Epidermal melanocyte (primary cell): ENCODE data around the gene RPS6KA4.

ENCODE experiments used
- DNase-seq: peaks from one replicate; pipeline ENCODE4 v3.0.0; 2011; ENCODE audit warnings: low spot score; ENCODE audit not compliant: insufficient read length

RPS6KA4 gene

DNA sequence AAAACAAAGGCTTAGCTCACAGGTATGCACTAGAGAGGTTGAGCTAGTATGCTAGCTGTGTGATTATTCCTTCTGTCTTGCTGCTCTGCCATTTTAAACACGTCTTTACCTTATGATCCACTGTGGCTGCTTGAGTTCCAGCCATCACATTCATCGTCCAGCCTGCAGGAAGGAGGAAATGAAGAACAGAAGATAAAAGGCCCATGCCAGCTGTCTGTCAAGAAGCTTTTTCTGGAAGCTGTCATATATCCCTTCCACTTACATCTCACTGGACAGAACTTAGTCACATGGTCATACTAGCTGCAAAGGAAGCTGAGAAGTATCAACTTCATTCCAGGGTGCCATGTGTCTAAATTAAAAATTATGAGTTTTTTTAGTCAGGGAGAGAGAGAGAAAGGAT, 31.6 kb upstream of the RPS6KA4 start:
- DNase-seq: no peak

DNA sequence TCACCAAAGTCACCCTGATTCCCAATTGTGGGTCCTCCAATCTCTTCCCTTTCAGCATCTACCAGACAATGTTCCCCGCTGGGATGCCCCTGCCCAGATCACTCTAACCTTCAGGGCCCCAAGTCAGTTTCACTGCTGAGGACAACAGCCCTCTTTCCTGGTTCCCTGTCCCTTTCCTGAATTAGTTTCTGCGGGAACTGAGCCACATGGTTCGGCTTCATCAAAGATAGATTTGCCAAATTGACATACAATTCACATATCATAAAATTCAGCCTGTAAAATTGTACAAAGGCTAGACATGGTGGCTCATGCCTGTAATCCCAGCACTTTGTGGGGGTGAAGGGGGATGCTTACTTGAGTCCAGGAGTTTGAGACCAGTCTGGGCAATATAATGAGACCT, 31.0 kb upstream of the RPS6KA4 start:
- DNase-seq: no peak

DNA sequence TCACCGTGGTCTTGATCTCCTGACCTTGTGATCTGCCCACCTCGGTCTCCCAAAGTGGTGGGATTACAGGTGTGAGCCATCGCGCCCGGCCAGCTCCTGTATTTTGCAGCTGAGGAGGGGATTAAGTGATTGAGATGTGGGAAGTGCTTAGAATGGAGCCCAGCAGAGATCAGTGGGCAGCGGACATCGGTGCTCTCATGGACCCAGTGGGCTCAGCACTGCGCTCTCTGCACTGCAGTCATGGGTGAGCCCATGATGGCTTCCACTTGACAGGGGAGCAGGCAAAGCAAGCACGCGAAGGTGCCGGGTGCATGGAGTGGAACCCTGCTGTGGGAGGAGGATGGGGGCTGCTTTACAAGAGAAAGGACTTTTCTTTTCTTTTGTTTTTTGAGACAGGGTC, 28.1 kb upstream of the RPS6KA4 start:
- no peak for DNase-seq

DNA sequence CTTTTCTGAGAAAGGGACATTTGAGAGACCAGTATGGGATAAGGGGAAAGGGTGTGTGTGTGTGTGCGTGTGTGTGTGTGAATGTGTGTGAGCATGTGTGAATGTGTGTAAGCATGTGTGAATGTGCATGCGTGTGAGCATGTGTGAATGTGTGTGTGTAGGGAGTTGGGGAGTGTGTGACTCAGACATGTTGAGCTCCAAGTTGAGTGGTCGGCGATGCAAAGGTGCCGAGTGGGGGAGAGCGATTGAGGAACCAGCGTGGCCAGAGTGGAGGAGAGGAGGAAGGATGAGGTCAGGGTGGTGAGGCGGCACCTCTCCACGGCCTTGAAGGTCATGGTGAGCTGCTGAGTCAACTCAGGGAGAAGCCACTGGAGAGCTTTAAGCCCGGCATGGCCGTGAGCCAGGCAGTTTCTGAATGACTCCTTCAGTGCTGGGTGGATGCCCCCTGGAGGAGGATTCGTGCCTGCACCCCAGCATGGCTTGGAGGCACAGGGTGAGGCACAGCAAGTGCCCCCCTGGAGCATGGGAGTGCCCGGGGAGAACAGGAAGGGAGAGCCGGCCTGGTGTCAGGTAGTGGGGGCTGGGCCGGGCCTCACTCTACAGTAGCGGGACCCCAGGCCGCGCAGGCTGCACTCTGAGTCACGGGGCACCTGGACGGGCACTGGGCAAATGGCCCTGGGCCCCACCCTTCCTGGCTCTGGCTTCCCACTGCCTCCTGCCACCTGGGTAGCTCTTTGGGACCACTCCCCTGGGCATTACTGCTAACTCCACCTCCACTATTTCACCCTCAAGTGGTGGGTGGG, 27.2 kb upstream of the RPS6KA4 start:
- DNase-seq: no peak

DNA sequence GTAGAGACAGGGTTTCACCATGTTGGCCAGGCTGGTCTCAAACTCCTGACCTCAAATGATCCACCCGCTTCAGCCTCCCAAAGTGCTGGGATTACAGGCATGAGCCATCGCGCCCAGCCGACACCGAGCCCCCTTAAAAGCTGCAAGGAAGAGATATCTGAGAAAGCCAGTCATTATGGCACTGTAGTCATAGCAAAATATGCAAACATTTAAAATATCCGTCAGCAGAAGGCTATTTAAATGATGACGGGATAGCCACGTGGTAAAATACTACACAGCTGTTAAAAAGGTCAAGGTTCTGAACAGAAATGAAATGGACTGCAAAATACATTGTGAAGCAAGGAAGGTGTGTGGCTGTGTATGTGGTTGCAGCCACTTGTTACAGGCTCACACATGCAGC, 25.4 kb upstream of the RPS6KA4 start:
- DNase-seq: no peak

DNA sequence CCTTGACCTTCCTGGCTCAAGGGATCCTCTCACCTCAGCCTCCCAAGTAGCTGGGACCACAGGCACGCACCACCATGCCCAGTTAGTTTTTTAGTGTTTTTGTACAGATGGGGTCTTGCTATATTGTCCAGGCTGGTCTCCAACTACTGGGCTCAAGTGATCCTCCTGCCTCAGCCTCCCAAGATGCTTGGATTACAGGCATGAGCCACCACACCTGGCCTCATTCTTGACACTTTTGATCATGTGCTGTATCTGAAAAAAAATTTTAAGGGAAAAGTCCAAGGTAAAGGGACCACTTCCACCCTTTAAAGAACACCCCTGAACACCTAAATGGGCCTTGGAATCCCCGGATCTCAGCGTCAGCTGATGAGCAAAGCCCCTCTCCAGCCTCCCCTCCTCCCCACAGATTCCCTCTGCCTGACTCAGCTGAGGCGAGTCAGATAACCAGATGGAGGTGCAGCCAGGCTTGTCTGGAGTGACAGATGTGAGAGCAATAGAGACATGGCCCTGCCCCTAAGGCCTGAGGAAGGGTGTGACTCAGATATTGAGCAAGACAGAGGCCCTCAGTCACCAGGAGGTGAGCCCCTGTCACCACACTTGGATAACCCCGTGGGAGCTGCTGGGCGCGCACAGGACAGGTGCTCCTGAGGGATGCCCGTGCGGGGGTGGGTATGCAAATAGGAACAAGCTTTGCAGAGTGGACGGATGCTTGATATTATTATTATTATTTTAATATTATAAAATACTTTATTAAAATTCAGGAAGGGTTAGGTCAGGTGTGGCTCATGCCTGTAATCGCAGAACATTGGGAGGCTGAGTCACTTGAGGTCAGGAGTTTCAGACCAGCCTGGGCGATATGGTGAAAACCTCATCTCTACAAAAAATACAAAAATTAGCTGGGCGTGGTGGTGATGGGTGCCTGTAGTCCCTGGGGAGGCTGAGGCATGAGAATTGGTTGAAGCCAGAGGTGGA, 23.9 kb upstream of the RPS6KA4 start:
- no peak for DNase-seq

DNA sequence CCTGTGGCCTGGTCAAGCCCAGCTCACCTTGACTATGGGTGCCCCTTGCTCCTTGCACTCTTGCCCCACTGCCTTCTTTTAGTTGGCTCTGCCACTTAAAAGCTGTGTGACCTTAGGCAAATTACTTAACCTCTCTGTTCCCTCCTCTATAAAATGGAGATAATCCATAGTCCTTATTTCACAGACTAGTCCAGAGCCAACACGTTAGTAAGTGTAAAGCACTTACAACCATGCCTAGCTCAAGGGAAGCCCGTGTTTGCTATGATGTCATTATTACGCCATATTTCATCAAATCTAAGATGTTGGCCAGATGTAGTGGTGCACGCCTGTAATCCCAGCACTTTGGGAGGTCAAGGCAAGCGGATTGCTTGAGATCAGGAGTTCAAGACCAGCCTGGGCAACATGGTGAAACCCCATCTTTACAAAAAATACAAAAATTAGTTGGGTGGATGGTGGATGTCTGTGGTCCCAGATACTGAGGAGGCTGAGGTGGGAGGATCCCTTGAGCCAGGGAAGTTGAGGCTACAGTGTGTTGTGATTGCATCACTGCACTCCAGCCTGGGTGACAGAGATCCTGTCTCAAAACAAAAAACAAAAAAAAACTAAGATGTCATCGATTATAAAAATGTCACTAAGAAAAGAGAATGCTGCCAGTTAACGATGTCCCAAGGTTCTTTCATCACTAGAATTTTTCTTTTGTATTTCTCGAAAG, 21.3 kb upstream of the RPS6KA4 start:
- no peak for DNase-seq

DNA sequence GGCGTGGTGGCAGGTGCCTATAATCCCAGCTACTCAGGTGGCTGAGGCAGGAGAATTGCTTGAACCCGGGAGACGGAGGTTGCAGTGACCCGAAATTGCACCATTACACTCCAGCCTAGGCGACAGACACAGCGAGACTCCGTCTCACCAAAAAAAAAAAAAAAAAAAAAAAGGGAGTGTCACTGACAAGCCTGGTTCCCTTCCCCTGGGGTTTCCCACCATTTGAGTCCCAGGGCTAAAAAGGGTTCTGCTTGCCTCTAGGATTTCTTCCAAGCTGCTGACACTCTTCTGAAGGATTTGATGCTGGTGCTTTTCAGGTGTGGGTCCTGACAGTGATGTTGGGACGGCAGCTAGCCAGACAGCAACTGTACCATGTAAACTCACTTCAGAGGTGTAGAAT, 20.2 kb upstream of the RPS6KA4 start:
- DNase-seq: no peak

DNA sequence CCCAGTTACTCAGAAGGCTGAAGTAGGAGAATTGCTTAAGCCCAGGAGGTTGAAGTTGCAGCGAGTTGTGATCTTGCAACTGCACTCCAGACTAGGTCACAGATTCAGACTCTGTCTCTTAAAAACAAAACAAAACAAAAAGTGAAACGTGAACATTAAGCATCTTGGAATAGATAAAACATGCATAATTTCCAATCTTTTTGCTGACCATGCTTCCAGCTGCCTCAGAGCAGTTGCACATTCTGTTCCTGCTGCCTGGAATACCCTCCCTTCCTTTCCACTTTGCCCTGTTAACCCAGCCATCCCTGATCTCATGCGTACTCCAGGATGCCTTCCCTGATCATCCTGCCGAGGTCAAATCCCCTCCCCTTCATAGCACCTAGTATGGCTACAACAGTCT, 19.7 kb upstream of the RPS6KA4 start:
- DNase-seq: no peak

DNA sequence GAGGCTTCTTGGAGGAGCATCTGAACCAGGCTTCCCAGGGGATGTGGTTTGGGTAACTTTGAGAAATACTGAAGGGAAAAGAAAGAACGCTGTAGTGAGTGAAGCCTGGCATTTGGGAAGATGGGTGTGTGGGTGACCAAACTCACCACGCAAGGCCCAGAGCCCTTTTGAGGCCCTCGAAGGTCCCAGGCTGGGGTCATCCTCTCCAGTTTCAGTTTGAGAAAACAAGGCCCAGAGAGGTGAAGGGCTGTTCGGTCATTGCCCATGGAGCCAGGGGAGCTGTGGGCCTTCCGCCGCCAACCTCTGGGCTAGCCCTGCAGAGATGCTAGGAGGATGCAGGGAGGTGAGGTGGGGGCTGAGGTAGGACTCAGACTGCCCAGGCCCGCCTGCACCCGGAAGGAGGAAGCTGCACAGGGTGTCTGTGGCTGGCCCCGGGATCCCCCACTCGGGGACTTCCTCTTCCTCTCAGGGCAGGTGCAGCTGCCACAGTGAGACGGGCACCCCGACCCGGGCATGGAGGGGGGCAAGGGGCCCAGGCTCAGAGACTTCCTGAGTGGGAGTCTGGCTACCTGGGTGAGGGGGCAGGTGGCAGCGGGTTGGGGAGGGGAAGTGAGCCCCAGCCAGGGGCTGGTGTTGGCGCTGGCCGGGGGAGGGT, 19.1 kb upstream of the RPS6KA4 start, which contains the start of gene CCDC88B:
Gene CCDC88B, plus strand, starts transcription at position 451 of the 655 bp plus-strand sequence. Its CDS starts 63 bp downstream, at position 514.
- no peak for DNase-seq

DNA sequence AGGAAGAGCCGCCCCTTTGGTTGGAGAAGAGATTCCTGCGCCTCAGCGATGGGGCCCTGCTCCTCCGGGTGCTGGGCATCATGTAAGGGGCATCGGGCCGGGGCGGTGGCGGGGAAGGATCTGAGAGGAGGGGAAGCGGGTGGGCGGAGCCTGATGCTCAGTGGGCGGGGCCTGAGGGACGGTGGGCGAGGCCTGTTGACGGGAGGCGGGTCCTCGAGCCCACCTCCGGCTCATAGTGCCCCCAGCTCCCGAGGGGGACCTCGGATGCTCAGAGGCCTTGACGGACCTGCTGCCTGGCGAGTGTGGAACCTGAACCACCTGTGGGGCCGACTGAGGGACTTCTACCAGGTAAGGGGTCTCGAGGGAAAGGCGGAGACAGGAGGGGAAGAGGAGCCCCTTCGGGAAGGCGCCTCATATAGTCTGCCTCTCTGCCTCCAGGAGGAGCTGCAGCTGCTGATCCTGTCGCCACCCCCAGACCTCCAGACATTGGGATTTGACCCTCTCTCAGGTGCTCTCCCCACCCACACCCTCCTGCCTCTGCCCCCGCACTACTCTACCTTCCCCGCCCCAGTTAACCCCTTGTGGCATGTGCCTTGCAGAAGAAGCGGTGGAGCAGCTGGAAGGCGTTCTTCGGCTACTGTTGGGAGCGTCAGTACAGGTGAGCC, 18.2 kb upstream of the RPS6KA4 start:
- DNase-seq: no peak

DNA sequence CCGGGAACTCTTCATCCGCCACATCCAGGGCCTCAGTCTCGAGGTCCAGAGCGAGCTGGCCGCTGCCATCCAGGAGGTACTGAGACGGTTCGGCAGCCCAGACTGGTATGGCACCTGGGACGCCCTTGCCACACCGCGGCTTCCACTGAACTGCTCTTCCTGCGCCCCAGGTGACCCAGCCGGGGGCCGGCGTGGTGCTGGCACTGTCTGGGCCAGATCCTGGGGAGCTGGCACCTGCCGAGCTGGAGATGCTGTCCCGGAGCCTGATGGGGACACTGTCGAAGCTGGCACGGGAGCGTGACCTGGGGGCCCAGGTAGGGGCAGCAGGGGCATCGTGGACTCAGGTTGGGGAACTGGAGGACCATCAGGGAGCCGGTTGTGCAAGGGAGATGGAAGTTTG, 17.5 kb upstream of the RPS6KA4 start:
- no peak for DNase-seq

DNA sequence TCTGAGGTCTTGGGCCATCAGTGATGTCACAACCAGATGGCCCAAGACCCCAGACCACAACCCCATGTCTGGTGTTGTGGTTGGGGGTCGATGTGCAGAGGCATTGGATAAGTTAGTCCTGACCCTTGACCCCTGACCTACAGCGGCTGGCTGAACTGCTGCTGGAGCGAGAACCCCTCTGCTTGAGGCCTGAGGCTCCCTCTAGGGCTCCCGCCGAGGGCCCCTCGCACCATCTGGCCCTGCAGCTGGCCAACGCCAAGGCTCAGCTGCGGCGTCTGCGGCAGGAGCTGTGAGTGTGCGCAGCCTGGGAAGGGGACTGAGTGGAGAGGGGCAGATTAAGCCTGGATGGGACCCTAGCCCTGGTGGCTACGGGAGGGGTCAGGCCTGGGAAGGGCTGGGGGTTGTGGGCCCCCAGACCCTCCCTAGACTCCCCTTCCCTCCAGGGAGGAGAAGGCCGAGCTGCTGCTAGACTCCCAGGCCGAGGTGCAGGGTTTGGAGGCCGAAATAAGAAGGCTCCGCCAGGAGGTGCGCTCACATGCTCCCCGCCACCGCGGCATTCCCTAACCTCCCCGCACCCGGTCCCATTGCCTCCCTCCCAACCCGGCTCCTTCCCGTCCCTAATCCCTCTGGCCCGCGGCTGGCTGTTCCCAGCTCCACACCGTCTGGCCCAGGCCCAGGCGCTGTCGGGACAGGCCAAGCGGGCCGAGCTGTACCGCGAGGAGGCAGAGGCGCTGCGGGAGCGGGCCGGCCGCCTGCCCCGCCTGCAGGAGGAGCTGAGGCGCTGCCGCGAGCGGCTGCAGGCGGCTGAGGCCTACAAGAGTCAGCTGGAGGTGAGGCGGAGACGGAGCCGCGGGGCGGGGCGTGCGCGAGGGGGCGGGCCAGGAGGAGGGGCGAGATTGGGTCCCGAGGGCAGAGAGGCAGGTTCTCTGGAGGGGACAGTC, 16.8 kb upstream of the RPS6KA4 start:
- peak; percentile 97 for DNase-seq

DNA sequence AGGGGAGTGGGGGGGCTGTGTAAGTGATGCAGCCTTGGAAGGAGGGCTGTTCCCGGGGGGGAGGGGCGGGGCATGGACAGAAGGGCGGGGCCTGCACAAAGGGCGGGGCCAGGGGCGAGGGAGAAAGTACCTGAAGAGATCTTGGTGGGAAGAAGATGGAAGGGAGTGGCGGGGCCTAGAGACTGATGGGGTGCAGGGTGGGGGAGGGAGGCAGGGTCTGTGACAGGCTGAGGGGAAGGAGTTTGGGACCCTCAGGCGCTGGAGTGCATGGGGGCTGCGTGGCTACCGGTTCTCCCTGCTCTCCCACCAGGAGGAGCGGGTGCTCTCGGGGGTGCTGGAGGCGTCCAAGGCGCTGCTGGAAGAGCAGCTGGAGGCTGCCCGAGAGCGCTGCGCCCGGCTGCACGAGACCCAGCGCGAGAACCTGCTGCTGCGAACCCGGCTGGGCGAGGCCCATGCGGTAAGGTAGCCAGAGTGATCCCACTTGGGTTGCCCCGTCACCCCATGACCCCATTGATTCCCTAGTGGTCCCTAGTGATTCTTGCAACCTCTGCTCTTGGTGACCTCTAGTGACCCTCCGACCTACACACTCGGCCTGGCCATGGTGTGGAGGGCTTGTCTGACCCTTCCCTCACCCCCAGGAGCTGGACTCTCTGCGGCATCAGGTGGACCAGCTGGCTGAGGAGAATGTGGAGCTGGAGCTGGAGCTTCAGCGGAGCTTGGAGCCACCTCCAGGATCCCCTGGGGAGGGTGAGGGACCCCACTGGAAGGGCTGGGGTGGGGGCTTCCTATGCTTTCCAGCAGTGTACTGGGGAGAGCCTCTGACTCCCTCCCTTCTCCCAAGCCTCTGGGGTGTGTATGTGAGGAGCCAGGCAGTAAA, 15.9 kb upstream of the RPS6KA4 start:
- DNase-seq: no peak

DNA sequence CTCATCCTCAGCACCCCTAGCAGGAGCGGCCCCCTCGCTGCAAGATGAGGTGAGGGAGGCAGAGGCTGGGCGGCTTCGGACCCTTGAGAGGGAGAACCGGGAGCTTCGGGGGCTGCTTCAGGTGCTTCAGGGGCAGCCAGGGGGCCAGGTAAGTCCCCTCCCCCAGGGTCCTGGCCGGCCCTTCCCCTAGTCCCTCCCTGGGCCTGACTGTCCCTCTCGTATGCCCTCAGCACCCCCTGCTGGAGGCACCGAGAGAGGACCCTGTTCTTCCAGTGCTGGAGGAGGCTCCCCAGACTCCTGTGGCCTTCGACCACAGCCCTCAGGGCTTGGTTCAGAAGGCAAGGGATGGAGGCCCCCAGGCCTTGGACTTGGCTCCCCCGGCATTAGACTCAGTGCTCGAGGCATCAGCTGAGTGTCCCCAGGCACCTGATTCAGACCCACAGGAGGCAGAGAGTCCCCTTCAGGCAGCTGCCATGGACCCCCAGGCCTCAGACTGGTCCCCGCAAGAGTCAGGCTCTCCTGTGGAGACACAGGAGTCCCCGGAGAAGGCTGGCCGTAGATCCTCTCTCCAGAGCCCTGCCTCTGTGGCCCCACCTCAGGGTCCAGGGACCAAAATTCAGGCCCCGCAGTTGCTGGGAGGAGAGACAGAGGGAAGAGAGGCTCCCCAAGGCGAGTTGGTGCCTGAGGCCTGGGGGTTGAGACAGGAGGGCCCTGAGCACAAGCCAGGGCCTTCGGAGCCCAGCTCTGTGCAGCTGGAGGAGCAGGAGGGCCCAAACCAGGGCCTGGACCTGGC, 15.0 kb upstream of the RPS6KA4 start:
- no peak for DNase-seq

DNA sequence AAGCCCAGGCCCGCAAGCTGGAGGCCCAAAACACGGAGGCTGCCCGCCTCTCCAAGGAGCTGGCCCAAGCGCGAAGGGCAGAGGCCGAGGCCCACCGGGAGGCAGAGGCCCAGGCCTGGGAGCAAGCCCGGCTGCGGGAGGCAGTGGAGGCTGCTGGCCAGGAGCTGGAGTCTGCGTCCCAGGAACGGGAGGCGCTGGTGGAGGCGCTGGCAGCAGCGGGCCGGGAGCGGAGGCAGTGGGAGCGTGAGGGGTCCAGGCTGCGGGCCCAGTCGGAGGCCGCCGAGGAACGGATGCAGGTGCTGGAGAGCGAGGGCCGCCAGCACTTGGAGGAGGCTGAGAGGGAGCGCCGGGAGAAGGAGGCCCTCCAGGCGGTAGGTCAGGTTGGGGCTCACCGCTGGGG, 14.2 kb upstream of the RPS6KA4 start:
- DNase-seq: no peak

DNA sequence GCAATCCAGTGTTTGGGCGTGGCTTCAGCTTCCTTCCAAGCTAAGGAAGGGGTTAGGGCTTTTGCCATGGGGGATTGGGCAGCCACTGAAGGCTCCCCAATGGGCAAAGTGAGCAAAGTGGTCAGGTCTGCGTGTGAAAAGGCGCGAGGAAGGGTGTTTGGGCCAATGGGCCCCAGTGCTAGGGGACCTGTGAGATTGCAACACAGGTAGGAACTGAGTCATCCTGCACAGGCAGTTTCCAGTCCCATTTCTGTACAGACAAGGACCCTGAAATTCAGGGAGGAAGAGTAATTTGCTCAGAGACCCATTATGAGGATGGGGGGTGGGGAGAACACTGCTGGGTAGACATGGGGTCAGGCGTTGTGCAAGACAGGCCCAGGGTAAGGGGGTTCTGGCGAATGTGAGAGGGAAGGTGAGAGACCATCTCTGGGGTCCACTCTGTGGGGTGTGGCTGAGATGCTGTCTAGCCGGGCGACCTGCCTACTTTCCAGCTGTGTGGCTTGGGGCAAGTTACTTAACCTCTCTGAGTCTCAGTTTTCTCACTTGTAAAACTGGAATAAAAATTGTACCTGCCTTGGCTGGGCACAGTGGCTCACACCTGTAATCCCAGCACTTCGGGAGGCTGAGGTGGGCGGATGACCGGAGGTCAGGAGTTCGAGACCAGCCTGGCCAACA, 11.6 kb upstream of the RPS6KA4 start:
- no peak for DNase-seq
